ENCODE results near the gene ZNF420. TPM values are rescaled to one million over a fixed set of nuclear protein-coding genes. Genes with fewer than 3 reads are reported as not detected.

Gene ZNF420
- total RNA-seq (1 to 10 TPM; 4.4 to 5.2 TPM), polyA plus RNA-seq (1 to 10 TPM; 2.0 to 2.3 TPM)

DNA sequence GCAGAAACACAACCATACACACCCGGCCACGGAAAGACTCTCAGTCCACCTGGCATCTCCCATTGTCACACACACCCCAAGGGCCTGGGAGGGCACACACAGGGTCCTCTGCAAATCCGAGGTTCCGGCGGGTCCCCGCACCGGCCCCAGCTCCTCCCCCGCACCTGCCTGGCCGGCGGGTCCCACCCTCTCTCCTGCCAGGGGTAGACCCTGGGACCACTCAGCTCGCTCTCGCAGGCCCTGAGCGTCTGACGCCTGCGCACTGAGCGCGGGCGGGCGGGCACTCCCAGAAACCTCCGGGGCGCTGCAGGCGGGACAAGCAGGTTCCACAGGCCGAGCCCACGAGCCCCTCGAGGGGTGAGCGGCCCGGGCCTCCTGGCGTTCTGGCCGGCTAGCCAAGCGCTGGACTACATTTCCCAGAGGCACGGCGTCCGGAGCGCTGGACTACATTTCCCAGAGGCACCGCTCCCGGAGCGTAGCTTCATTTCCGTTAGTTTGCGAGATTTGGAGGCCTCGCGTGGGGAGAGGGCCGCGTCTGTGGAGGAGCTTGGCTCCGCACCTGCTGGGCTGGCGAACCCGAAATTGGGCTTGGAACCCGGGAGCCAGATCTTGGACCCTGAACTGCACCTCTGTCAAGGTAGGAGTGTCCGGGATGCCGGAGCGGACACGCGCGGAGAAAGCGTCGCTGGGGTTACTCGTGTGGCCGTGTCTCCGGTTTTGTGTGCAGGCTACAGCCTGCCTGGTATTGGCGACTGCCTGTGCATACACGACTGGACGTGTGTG, at the start of gene ZNF420:
TSS of gene ZNF420 (plus strand) at position 500 of the 783 bp plus-strand sequence. CDS start 10,686 bp downstream, outside the sequence.
- under 1% methylated on average over 61 of the region's 61 CpGs for WGBS
- H3K9me3 ChIP-seq (ENCODE audit: control insufficient read depth in 4 of 4, low read length in 3 of 4), result peaks cover 2 to 17% (median 4%) of the 10 kb centered on the region in 4 donors
- H3K9ac ChIP-seq (ENCODE audit: low read depth in 1 of 2, low read length in 2 of 2), result peak within 1 kb of the TSS; percentile 79 to 92
- peak within 1 kb of the TSS; percentile 61 to 72 for H3K27ac ChIP-seq (ENCODE audit: low read depth in 1 of 2, low read length in 2 of 2)
- DNase-seq (ENCODE audit: low spot score), result peak; percentile 86
- TF ChIP-seq TAF1 (conservative IDR thresholded peaks at IDR 0.05) (no peak), SP1 (IDR thresholded peaks at IDR 0.05) (peak; percentile 59), YY1 (IDR thresholded peaks at IDR 0.05) (peak; percentile 92), GABPA (IDR thresholded peaks at IDR 0.05 in 1 of 2, conservative IDR thresholded peaks at IDR 0.05 in 1 of 2) (peak; percentile 63 to 92), EGR1 (IDR thresholded peaks at IDR 0.05; ENCODE audit: low read depth in 2 of 2) (peak in 1 of 2 donors; percentile 31), RAD21 (IDR thresholded peaks at IDR 0.05) (peak; percentile 13 to 15), NR2F2 (IDR thresholded peaks at IDR 0.05) (peak; percentile 27), FOXA1 (IDR thresholded peaks at IDR 0.05) (no peak), JUND (IDR thresholded peaks at IDR 0.05) (no peak), HNF4G (IDR thresholded peaks at IDR 0.05) (no peak), HNF4A (conservative IDR thresholded peaks at IDR 0.05) (peak in 1 of 2 donors; percentile 60), RXRA (IDR thresholded peaks at IDR 0.05) (peak; percentile 27 to 52), FOXA2 (IDR thresholded peaks at IDR 0.05) (no peak)
- TF ChIP-seq, protein P1, sequence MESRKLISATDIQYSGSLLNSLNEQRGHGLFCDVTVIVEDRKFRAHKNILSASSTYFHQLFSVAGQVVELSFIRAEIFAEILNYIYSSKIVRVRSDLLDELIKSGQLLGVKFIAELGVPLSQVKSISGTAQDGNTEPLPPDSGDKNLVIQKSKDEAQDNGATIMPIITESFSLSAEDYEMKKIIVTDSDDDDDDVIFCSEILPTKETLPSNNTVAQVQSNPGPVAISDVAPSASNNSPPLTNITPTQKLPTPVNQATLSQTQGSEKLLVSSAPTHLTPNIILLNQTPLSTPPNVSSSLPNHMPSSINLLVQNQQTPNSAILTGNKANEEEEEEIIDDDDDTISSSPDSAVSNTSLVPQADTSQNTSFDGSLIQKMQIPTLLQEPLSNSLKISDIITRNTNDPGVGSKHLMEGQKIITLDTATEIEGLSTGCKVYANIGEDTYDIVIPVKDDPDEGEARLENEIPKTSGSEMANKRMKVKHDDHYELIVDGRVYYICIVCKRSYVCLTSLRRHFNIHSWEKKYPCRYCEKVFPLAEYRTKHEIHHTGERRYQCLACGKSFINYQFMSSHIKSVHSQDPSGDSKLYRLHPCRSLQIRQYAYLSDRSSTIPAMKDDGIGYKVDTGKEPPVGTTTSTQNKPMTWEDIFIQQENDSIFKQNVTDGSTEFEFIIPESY (IDR thresholded peaks at IDR 0.05), result peak; percentile 99
- TF ChIP-seq, protein P2, sequence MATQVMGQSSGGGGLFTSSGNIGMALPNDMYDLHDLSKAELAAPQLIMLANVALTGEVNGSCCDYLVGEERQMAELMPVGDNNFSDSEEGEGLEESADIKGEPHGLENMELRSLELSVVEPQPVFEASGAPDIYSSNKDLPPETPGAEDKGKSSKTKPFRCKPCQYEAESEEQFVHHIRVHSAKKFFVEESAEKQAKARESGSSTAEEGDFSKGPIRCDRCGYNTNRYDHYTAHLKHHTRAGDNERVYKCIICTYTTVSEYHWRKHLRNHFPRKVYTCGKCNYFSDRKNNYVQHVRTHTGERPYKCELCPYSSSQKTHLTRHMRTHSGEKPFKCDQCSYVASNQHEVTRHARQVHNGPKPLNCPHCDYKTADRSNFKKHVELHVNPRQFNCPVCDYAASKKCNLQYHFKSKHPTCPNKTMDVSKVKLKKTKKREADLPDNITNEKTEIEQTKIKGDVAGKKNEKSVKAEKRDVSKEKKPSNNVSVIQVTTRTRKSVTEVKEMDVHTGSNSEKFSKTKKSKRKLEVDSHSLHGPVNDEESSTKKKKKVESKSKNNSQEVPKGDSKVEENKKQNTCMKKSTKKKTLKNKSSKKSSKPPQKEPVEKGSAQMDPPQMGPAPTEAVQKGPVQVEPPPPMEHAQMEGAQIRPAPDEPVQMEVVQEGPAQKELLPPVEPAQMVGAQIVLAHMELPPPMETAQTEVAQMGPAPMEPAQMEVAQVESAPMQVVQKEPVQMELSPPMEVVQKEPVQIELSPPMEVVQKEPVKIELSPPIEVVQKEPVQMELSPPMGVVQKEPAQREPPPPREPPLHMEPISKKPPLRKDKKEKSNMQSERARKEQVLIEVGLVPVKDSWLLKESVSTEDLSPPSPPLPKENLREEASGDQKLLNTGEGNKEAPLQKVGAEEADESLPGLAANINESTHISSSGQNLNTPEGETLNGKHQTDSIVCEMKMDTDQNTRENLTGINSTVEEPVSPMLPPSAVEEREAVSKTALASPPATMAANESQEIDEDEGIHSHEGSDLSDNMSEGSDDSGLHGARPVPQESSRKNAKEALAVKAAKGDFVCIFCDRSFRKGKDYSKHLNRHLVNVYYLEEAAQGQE (IDR thresholded peaks at IDR 0.05), result peak; percentile 17
- TF ChIP-seq, protein P3, sequence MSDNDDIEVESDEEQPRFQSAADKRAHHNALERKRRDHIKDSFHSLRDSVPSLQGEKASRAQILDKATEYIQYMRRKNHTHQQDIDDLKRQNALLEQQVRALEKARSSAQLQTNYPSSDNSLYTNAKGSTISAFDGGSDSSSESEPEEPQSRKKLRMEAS (IDR thresholded peaks at IDR 0.05), result peak; percentile 70
- TF ChIP-seq, protein P4, sequence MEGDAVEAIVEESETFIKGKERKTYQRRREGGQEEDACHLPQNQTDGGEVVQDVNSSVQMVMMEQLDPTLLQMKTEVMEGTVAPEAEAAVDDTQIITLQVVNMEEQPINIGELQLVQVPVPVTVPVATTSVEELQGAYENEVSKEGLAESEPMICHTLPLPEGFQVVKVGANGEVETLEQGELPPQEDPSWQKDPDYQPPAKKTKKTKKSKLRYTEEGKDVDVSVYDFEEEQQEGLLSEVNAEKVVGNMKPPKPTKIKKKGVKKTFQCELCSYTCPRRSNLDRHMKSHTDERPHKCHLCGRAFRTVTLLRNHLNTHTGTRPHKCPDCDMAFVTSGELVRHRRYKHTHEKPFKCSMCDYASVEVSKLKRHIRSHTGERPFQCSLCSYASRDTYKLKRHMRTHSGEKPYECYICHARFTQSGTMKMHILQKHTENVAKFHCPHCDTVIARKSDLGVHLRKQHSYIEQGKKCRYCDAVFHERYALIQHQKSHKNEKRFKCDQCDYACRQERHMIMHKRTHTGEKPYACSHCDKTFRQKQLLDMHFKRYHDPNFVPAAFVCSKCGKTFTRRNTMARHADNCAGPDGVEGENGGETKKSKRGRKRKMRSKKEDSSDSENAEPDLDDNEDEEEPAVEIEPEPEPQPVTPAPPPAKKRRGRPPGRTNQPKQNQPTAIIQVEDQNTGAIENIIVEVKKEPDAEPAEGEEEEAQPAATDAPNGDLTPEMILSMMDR (IDR thresholded peaks at IDR 0.05; ENCODE audit: low read depth, low read length, missing input control), result peak; percentile 1
- TF ChIP-seq, protein P5, sequence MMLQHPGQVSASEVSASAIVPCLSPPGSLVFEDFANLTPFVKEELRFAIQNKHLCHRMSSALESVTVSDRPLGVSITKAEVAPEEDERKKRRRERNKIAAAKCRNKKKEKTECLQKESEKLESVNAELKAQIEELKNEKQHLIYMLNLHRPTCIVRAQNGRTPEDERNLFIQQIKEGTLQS (IDR thresholded peaks at IDR 0.05), result no peak
- peaks cover 3 to 13% (median 8%) of the 10 kb centered on the region in 4 donors for H3K4me1 ChIP-seq (ENCODE audit: control insufficient read depth in 4 of 4, insufficient read depth in 4 of 4, low read length in 3 of 4)
- H3K36me3 ChIP-seq (ENCODE audit: control insufficient read depth in 4 of 4, insufficient read depth in 3 of 4, low read depth in 1 of 4, low read length in 3 of 4), result peaks cover 0 to 5% (median 2%) of the 10 kb centered on the region in 4 donors
- no peaks in the 10 kb centered on the region for H3K27me3 ChIP-seq (ENCODE audit: control insufficient read depth in 4 of 4, insufficient read depth in 4 of 4, low read length in 3 of 4)
- H3K4me3 ChIP-seq (ENCODE audit: low read depth in 1 of 3, low read length in 3 of 3), result peak within 1 kb of the TSS; percentile 79 to 100 (median 95)

Measured in liver (tissue), 9 donors.